ENCODE results near the gene NOL3. TPM values are rescaled to one million over a fixed set of nuclear protein-coding genes. Genes with fewer than 3 reads are reported as not detected.

NOL3 gene
- total and polyA plus RNA-seq, 8 donors: 15.2 to 119 (median 22.7) TPM

- TF ChIP-seq, protein P1, sequence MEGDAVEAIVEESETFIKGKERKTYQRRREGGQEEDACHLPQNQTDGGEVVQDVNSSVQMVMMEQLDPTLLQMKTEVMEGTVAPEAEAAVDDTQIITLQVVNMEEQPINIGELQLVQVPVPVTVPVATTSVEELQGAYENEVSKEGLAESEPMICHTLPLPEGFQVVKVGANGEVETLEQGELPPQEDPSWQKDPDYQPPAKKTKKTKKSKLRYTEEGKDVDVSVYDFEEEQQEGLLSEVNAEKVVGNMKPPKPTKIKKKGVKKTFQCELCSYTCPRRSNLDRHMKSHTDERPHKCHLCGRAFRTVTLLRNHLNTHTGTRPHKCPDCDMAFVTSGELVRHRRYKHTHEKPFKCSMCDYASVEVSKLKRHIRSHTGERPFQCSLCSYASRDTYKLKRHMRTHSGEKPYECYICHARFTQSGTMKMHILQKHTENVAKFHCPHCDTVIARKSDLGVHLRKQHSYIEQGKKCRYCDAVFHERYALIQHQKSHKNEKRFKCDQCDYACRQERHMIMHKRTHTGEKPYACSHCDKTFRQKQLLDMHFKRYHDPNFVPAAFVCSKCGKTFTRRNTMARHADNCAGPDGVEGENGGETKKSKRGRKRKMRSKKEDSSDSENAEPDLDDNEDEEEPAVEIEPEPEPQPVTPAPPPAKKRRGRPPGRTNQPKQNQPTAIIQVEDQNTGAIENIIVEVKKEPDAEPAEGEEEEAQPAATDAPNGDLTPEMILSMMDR (IDR thresholded peaks at IDR 0.05): no peak
- peak within 1 kb of the TSS; percentile 91 to 98 (median 97) for H3K27ac ChIP-seq
- H3K4me1 ChIP-seq: peaks cover 4 to 15% (median 12%) of the 10 kb centered on the region in 3 donors
- intact Hi-C loops (cut with DNase I): loop anchor here in 1 of 3 donors (10.0 kb wide), 1 partner anchor 169 kb away; no protein-coding TSS in a partner anchor
- FAIRE-seq (peak; percentile 98), DNase-seq (peak; percentile 92 to 96 (median 94)), ATAC-seq (peak; percentile 90 to 94 (median 90))
- H3K36me3 ChIP-seq: no peaks in the 10 kb centered on the region
- no peaks in the 10 kb centered on the region for H3K9me3 ChIP-seq
- peak within 1 kb of the TSS; percentile 52 to 74 (median 64) for H3K4me3 ChIP-seq
- H3K27me3 ChIP-seq: no peaks in the 10 kb centered on the region
- WGBS, 2 donors: 0 to 1% methylated on average over 71 to 77 of the region's 77 CpGs
These were observed 13.5 kb downstream of the NOL3 start, which contains the start of gene MATCAP1 for GRCh38 chr16:67183627-67184452. Gene MATCAP1 (minus strand): TSS chr16:67183963. CDS start chr16:67180610, 3,353 bp downstream.

DNA sequence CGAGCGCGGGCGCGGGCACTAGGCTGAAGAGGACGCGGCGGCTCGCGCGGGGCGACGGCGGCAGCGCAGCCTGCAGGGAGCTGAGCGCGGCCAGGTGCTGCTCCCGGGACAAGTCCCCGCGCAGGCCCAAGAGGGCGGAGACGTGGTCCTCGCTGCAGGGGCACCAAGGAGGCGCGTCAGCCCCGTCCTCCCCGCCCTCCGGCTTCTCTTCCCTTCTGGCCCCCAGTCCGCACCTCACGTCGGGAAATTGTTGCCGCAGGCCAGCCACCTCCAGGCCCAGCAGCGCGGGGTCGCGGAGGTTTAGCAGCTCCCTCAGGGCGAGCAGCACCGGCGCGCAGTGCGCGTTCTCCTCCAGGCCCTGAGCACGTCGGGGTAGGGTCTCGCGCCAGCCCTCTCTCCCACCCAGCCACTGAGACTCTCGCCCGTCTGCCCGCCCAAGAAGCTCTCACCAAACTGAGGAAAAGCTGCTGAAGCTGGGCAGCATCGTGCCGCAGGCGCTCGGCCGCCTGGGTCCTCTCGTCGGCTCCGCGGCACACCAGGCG, 14.2 kb downstream of the NOL3 start:
- peak overlapping the region; percentile 52 to 74 (median 64) for H3K4me3 ChIP-seq
- intact Hi-C loops (cut with DNase I): loop anchor here in 1 of 3 donors (10.0 kb wide), 1 partner anchor 170 kb away; no protein-coding TSS in a partner anchor
- TF ChIP-seq, protein P1 (IDR thresholded peaks at IDR 0.05): no peak
- peaks cover 4 to 15% (median 12%) of the 10 kb centered on the region in 3 donors for H3K4me1 ChIP-seq
- no peaks in the 10 kb centered on the region for H3K9me3 ChIP-seq
- no peaks in the 10 kb centered on the region for H3K36me3 ChIP-seq
- H3K27ac ChIP-seq: peak overlapping the region; percentile 91 to 98 (median 97)
- DNase-seq (peak in 3 of 6 donors; percentile 64 to 86 (median 77)), ATAC-seq (peak; percentile 18 to 35 (median 20)), FAIRE-seq (no peak)
- 7% methylated on average over 57 to 59 of the region's 59 CpGs for WGBS, 2 donors
- H3K27me3 ChIP-seq: no peaks in the 10 kb centered on the region

- Histone ChIP-seq H3K9me3 (no peaks in the 10 kb centered on the region), H3K4me3 (peak overlapping the region in 2 of 4 donors; percentile 52 to 64), H3K27me3 (no peaks in the 10 kb centered on the region), H3K36me3 (no peaks in the 10 kb centered on the region), H3K4me1 (peaks cover 4 to 15% (median 12%) of the 10 kb centered on the region in 3 donors), H3K27ac (no peak overlapping the region)
- intact Hi-C loops (cut with DNase I): loop anchor here in 1 of 3 donors (10.0 kb wide), 1 partner anchor 170 kb away; no protein-coding TSS in a partner anchor
- WGBS, 2 donors: 13 to 14% methylated on average over 42 to 43 of the region's 43 CpGs
- FAIRE-seq (no peak), DNase-seq (peak; percentile 88 to 97 (median 93)), ATAC-seq (peak; percentile 57 to 72 (median 67))
- TF ChIP-seq, protein P1 (IDR thresholded peaks at IDR 0.05): peak; percentile 64 to 75 (median 74)
These were observed 14.8 kb downstream of the NOL3 start for GRCh38 chr16:67184995-67185650.

GRCh38 chr16:67185651-67186134, 15.4 kb downstream of the NOL3 start:
- TF ChIP-seq, protein P1 (IDR thresholded peaks at IDR 0.05): no peak
- no peaks in the 10 kb centered on the region for H3K27me3 ChIP-seq
- ATAC-seq (no peak), FAIRE-seq (no peak), DNase-seq (no peak)
- H3K4me3 ChIP-seq: peak overlapping the region in 1 of 4 donors; percentile 4
- no peak overlapping the region for H3K27ac ChIP-seq
- 6 to 7% methylated on average over 12 of the region's 12 CpGs for WGBS, 2 donors
- no peaks in the 10 kb centered on the region for H3K36me3 ChIP-seq
- peaks cover 4 to 15% (median 12%) of the 10 kb centered on the region in 3 donors for H3K4me1 ChIP-seq
- H3K9me3 ChIP-seq: no peaks in the 10 kb centered on the region
- intact Hi-C loops (cut with DNase I): loop anchor here in 1 of 3 donors (10.0 kb wide), 1 partner anchor 171 kb away; no protein-coding TSS in a partner anchor
